A549 (cell line): ENCODE data around the gene DISC1. TPM values are rescaled to one million over a fixed set of nuclear protein-coding genes. Genes with fewer than 3 reads are reported as not detected.

Source experiments
- ATAC-seq, 2 experiments: fragments of 200-7000 bp in 1 of 2; fragments of >200 bp in 1 of 2; cut with Nextera tagmentation in 1 of 2; cut with Tn5 transposase in 1 of 2; 3 replicates each; pipeline versions ENCODE4 v1.8.0 to v1.9.1; 2018 to 2020; ENCODE audit warnings: mild to moderate bottlenecking in 1 of 2, moderate library complexity in 1 of 2
- CTCF ChIA-PET: fragments of 300-600 bp; sonication (Branson Sonifier 250); formaldehyde crosslinking; extraction: SDS; loops from one replicate; lab custom pipeline; 2021; ENCODE audit warnings: antibody characterized with exemption, inconsistent platforms; lab: Yijun Ruan, JAX
- POLR2A ChIA-PET: fragments of 350-600 bp; formaldehyde crosslinking; extraction: SDS; loops from one replicate; lab custom pipeline; 2021; ENCODE audit warnings: antibody characterized with exemption, inconsistent platforms; lab: Yijun Ruan, JAX
- DNase-seq, 2 experiments: peaks; one replicate each; pipeline versions ENCODE4 v3.0.0 to v3.0.0-alpha.2; 2011 to 2016; ENCODE audit warnings: low read depth in 1 of 2, low spot score in 1 of 2
- FAIRE-seq: peaks from 2 replicates; lab custom pipeline; 2011; peaks lifted over from hg19 to GRCh38; lab: Jason Lieb, UNC
- H3K27ac ChIP-seq, 2 experiments: fragments of >200 bp; sonication (Bioruptor Twin); formaldehyde crosslinking; 3 replicates each; pipeline ENCODE4 v1.5.1; 2016 to 2017
- H3K4me1 ChIP-seq: fragments of >200 bp; sonication (Bioruptor Twin); formaldehyde crosslinking; 3 replicates; pipeline ENCODE4 v1.6.1; 2016
- H3K4me2 ChIP-seq: fragments of >200 bp; sonication (Bioruptor Twin); formaldehyde crosslinking; 3 replicates; pipeline ENCODE4 v1.6.1; 2016
- H3K4me3 ChIP-seq: fragments of >200 bp; sonication (Bioruptor Twin); formaldehyde crosslinking; 3 replicates; pipeline ENCODE4 v1.5.1; 2016
- H3K9me3 ChIP-seq: fragments of >200 bp; sonication (Bioruptor Twin); formaldehyde crosslinking; 3 replicates; pipeline ENCODE4 v1.6.1; 2016
- CBX8 ChIP-seq: fragments of 200-600 bp; sonication (generic); IDR thresholded peaks from 2 replicates; pipeline ENCODE4 v1.6.1; 2016
- CEBPB ChIP-seq, 2 experiments: fragments of >200 bp in 1 of 2; sonication (Bioruptor Twin) in 1 of 2; formaldehyde crosslinking in 1 of 2; IDR thresholded peaks; 2 replicates each; pipeline ENCODE4 v1.6.1; 2012 to 2016
- CHD4 ChIP-seq: fragments of 200-600 bp; sonication (generic); IDR thresholded peaks from 2 replicates; pipeline ENCODE4 v1.6.1; 2016; ENCODE audit warnings: antibody characterized with exemption, mild to moderate bottlenecking, borderline replicate concordance
- E2F6 ChIP-seq: IDR thresholded peaks from 2 replicates; pipeline ENCODE4 v1.6.1; 2012; ENCODE audit warnings: low read depth, borderline replicate concordance
- EHF ChIP-seq: fragments of 250-450 bp; sonication (Bioruptor Pico); IDR thresholded peaks from 2 replicates; pipeline ENCODE4 v1.5.0; 2020; ENCODE audit warnings: mild to moderate bottlenecking
- ELK1 ChIP-seq: fragments of 150-350 bp; IDR thresholded peaks from 2 replicates; pipeline ENCODE4 v1.6.1; 2014; ENCODE audit warnings: low read depth, mild to moderate bottlenecking, low read length
- EP300 ChIP-seq, 2 experiments: fragments of >200 bp; sonication (Bioruptor Twin); formaldehyde crosslinking; IDR thresholded peaks; 2 replicates in 1 of 2; 3 replicates in 1 of 2; pipeline ENCODE4 v1.6.1; 2016 to 2017
- ESRRA ChIP-seq: fragments of 150-350 bp; IDR thresholded peaks from 2 replicates; pipeline ENCODE4 v1.6.1; 2014; ENCODE audit warnings: mild to moderate bottlenecking, low read length, borderline replicate concordance
- FOSB ChIP-seq: fragments of 250-450 bp; sonication (Bioruptor Pico); IDR thresholded peaks from 2 replicates; pipeline ENCODE4 v1.5.0; 2020; ENCODE audit warnings: mild to moderate bottlenecking, moderate library complexity
- FOSL2 ChIP-seq, 2 experiments: fragments of 450-650 bp in 1 of 2; fragments of >200 bp in 1 of 2; sonication (Bioruptor Twin) in 1 of 2; formaldehyde crosslinking; IDR thresholded peaks; 2 replicates each; pipeline versions ENCODE4 v1.5.0 to v1.6.1; 2016 to 2020; ENCODE audit warnings: mild to moderate bottlenecking in 1 of 2, moderate library complexity in 1 of 2
- GATA3 ChIP-seq: IDR thresholded peaks from 2 replicates; pipeline ENCODE4 v1.6.1; 2012; ENCODE audit warnings: borderline replicate concordance
- HOXB13 ChIP-seq: fragments of 250-450 bp; sonication (Bioruptor Pico); IDR thresholded peaks from 2 replicates; pipeline ENCODE4 v1.5.0; 2020; ENCODE audit warnings: low read depth, mild to moderate bottlenecking, moderate library complexity
- JUN ChIP-seq, 2 experiments: fragments of >200 bp; sonication (Bioruptor Twin); formaldehyde crosslinking; IDR thresholded peaks; 2 replicates in 1 of 2; 3 replicates in 1 of 2; pipeline ENCODE4 v1.6.1; 2016 to 2017
- KDM1A ChIP-seq: fragments of 200-600 bp; sonication (generic); IDR thresholded peaks from 2 replicates; pipeline ENCODE4 v1.6.1; 2016; ENCODE audit warnings: low read depth, mild to moderate bottlenecking
- MAX ChIP-seq: IDR thresholded peaks from 2 replicates; pipeline ENCODE4 v1.6.1; 2012
- NPAS2 ChIP-seq: fragments of 250-450 bp; sonication (Bioruptor Pico); IDR thresholded peaks from 2 replicates; pipeline ENCODE4 v1.8.0; 2022; ENCODE audit warnings: mild to moderate bottlenecking, moderate library complexity, borderline replicate concordance
- POLR2A ChIP-seq: IDR thresholded peaks from 2 replicates; pipeline ENCODE4 v1.6.1; 2012; ENCODE audit warnings: mild to moderate bottlenecking, low read length
- RARB ChIP-seq: fragments of 250-450 bp; sonication (Bioruptor Pico); IDR thresholded peaks from 2 replicates; pipeline ENCODE4 v1.8.0; 2021; ENCODE audit warnings: mild to moderate bottlenecking, moderate library complexity
- RCOR1 ChIP-seq: fragments of 150-350 bp; IDR thresholded peaks from 2 replicates; pipeline ENCODE4 v1.6.1; 2014; ENCODE audit warnings: antibody characterized with exemption, low read length, low read depth
- RFX5 ChIP-seq: fragments of 450-650 bp; IDR thresholded peaks from 2 replicates; pipeline ENCODE4 v1.7.1; 2014; ENCODE audit warnings: antibody characterized with exemption, mild to moderate bottlenecking, moderate library complexity
- SREBF2 ChIP-seq: fragments of 450-650 bp; IDR thresholded peaks from 2 replicates; pipeline ENCODE4 v1.6.1; 2014; ENCODE audit warnings: mild to moderate bottlenecking, moderate library complexity
- TFCP2L1 ChIP-seq: fragments of 250-450 bp; sonication (Bioruptor Pico); IDR thresholded peaks from 2 replicates; pipeline ENCODE4 v1.5.0; 2021; ENCODE audit warnings: mild to moderate bottlenecking
- USF2 ChIP-seq: fragments of 450-650 bp; IDR thresholded peaks from 2 replicates; pipeline ENCODE4 v1.6.1; 2014; ENCODE audit warnings: antibody characterized with exemption
- ZFP36 ChIP-seq: fragments of 450-650 bp; IDR thresholded peaks from 2 replicates; pipeline ENCODE4 v1.6.1; 2014; ENCODE audit warnings: borderline replicate concordance; ENCODE audit not compliant: partially characterized antibody
- WGBS: methylation state at CpG from one replicate; pipeline ENCODE4 v1.1.6; 2017; ENCODE audit errors: missing lambda C conversion rate; 5-methylcytosine and 5-hydroxymethylcytosine counted together
- polyA plus RNA-seq, 4 experiments: library from polyadenylated mRNA; depleted of rRNA in 3 of 4; stranded (reverse); fragments of >200 nt; fragmentation: RNase III in 1 of 4; extraction: RNeasy Plus Mini Kit Qiagen cat#74134 plus additional on column Dnase treatment in 1 of 4; gene quantifications; 2 replicates in 3 of 4; 3 replicates in 1 of 4; pipeline ENCODE4 v1.2.3, GENCODE V29; 2011 to 2017

DISC1 gene
- polyA plus RNA-seq, 2 of the 4 experiments (the other 2 are of a cell fraction), result 0.39 to 0.74 TPM

- no peak for TF ChIP-seq USF2
- no peak for TF ChIP-seq SREBF2
- TF ChIP-seq CHD4, result no peak
- TF ChIP-seq FOSB (CRISPR knock-in tag), result no peak
- TF ChIP-seq RCOR1, result no peak
- TF ChIP-seq GATA3, result no peak
- no peak for TF ChIP-seq CBX8
- TF ChIP-seq CEBPB (IDR thresholded peaks at IDR 0.05), result no peak
- WGBS, result 66% methylated on average over 2 of the region's 2 CpGs
- no peak for ATAC-seq
- no peak overlapping the region for H3K4me2 ChIP-seq
- no peaks in the 10 kb centered on the region for H3K4me1 ChIP-seq
- ChIA-PET POLR2A (no interaction called here), CTCF (no interaction called here)
- no peak for FAIRE-seq
- H3K27ac ChIP-seq, result no peak overlapping the region
- DNase-seq, result no peak
- no peaks in the 10 kb centered on the region for H3K9me3 ChIP-seq
- no peak overlapping the region for H3K4me3 ChIP-seq
These were observed 311.6 kb downstream of the DISC1 start for GRCh38 chr1:231938211-231938610.

GRCh38 chr1:231938711-231939110, 312.1 kb downstream of the DISC1 start:
- no peak for FAIRE-seq
- POLR2A ChIA-PET, result no interaction called here
- H3K4me2 ChIP-seq, result no peak overlapping the region
- TF ChIP-seq KDM1A (no peak), E2F6 (no peak), RFX5 (no peak), HOXB13 (CRISPR knock-in tag) (no peak)
- ATAC-seq, result no peak
- H3K4me1 ChIP-seq, result no peaks in the 10 kb centered on the region
- DNase-seq, result no peak
- H3K27ac ChIP-seq, result no peak overlapping the region
- no peaks in the 10 kb centered on the region for H3K9me3 ChIP-seq
- H3K4me3 ChIP-seq, result no peak overlapping the region
- 62% methylated on average over 6 of the region's 6 CpGs for WGBS
- CTCF ChIA-PET, result no interaction called here

GRCh38 chr1:231939118-231939517, 312.5 kb downstream of the DISC1 start:
- WGBS, result 54% methylated on average over 4 of the region's 4 CpGs
- FAIRE-seq (no peak), ATAC-seq (no peak), DNase-seq (no peak)
- TF ChIP-seq EP300 (IDR thresholded peaks at IDR 0.05) (no peak), RARB (CRISPR knock-in tag) (no peak), ZFP36 (no peak)
- Histone ChIP-seq H3K4me1 (no peaks in the 10 kb centered on the region), H3K9me3 (no peaks in the 10 kb centered on the region), H3K4me2 (no peak overlapping the region), H3K4me3 (no peak overlapping the region), H3K27ac (no peak overlapping the region)
- POLR2A ChIA-PET, result no interaction called here
- CTCF ChIA-PET, result interaction anchor here (0.6 kb wide), 1 partner anchor 689 kb away, joined by 3 read pairs; no protein-coding TSS in a partner anchor

GRCh38 chr1:231940116-231940515, 313.5 kb downstream of the DISC1 start:
- Histone ChIP-seq H3K4me1 (no peaks in the 10 kb centered on the region), H3K4me3 (no peak overlapping the region), H3K9me3 (no peaks in the 10 kb centered on the region), H3K27ac (no peak overlapping the region), H3K4me2 (no peak overlapping the region)
- TF ChIP-seq EHF (no peak), CEBPB (IDR thresholded peaks at IDR 0.05) (no peak)
- CTCF ChIA-PET, result interaction anchor here (0.9 kb wide), 1 partner anchor 8 kb away, joined by 3 read pairs; no protein-coding TSS in a partner anchor
- DNase-seq (no peak), FAIRE-seq (no peak), ATAC-seq (no peak)
- POLR2A ChIA-PET, result no interaction called here
- WGBS, result 63% methylated on average over 7 of the region's 7 CpGs

- POLR2A ChIA-PET, result no interaction called here
- no peak for DNase-seq
- ATAC-seq, result no peak
- no peaks in the 10 kb centered on the region for H3K4me1 ChIP-seq
- no peak for TF ChIP-seq ESRRA
- TF ChIP-seq ELK1, result no peak
- TF ChIP-seq RCOR1, result no peak
- TF ChIP-seq NPAS2, result no peak
- TF ChIP-seq JUN (IDR thresholded peaks at IDR 0.05), result no peak
- TF ChIP-seq POLR2A, result no peak
- TF ChIP-seq TFCP2L1 (CRISPR knock-in tag), result no peak
- TF ChIP-seq MAX, result no peak
- TF ChIP-seq FOSL2 (IDR thresholded peaks at IDR 0.05), result no peak
- TF ChIP-seq FOSL2 (CRISPR knock-in tag; IDR thresholded peaks at IDR 0.05), result no peak
- TF ChIP-seq FOSB (CRISPR knock-in tag), result no peak
- no peak for TF ChIP-seq USF2
- TF ChIP-seq, all 56 proteins: peak for 0
- Histone ChIP-seq H3K4me3 (no peak overlapping the region), H3K9me3 (no peaks in the 10 kb centered on the region), H3K4me2 (no peak overlapping the region), H3K27ac (no peak overlapping the region)
- FAIRE-seq, result no peak
- CTCF ChIA-PET, result interaction anchor here (1.5 kb wide), 1 partner anchor 12 kb away, joined by 4 read pairs; no protein-coding TSS in a partner anchor
- WGBS, result 77% methylated on average over 6 of the region's 6 CpGs
These were observed 314.1 kb downstream of the DISC1 start for GRCh38 chr1:231940701-231941100.
